Spinal cord (tissue), 10 donors: Measurements from ENCODE around the gene BLOC1S5. TPM values are rescaled to one million over a fixed set of nuclear protein-coding genes. Genes with fewer than 3 reads are reported as not detected.

Source experiments
- DNase-seq, 6 donors: peaks; one replicate each; pipeline versions ENCODE4 v3.0.0 to v3.0.0-alpha.2; 2013 to 2015; ENCODE audit warnings: low spot score in 6 of 6, low read depth in 4 of 6
- H3K27ac ChIP-seq: one replicate; pipeline ENCODE4 v1.5.1; 2013; ENCODE audit warnings: low read depth, low read length, control low read depth
- H3K27me3 ChIP-seq: one replicate; pipeline ENCODE4 v1.6.1; 2013; ENCODE audit warnings: low read length; ENCODE audit not compliant: control insufficient read depth, insufficient read depth
- H3K36me3 ChIP-seq: one replicate; pipeline ENCODE4 v1.6.1; 2013; ENCODE audit warnings: low read length; ENCODE audit not compliant: control insufficient read depth, insufficient read depth
- H3K4me1 ChIP-seq: one replicate; pipeline ENCODE4 v1.6.1; 2013; ENCODE audit warnings: low read length; ENCODE audit not compliant: control insufficient read depth, insufficient read depth
- H3K4me3 ChIP-seq: one replicate; pipeline ENCODE4 v1.5.1; 2013; ENCODE audit warnings: low read depth, low read length, control low read depth
- H3K9me3 ChIP-seq: one replicate; pipeline ENCODE4 v1.6.1; 2013; ENCODE audit warnings: low read length; ENCODE audit not compliant: control insufficient read depth, insufficient read depth
- WGBS: methylation state at CpG from one replicate; pipeline ENCODE4 v1.1.5; 2013; ENCODE audit warnings: missing lambda C conversion rate; ENCODE audit not compliant: insufficient coverage; 5-methylcytosine and 5-hydroxymethylcytosine counted together
- polyA plus RNA-seq, 2 donors: library from polyadenylated mRNA; unstranded; fragments of 120-200 nt; gene quantifications; one replicate each; pipeline ENCODE4 v1.2.1, GENCODE V29; 2013; ENCODE audit not compliant: insufficient read length in 2 of 2
- total RNA-seq, 2 donors: library from RNA; depleted of rRNA in 1 of 2; stranded (reverse); fragments of 120-200 nt in 1 of 2; fragments of >200 nt in 1 of 2; gene quantifications; one replicate each; pipeline versions ENCODE4 v1.2.3 to v1.2.4, GENCODE V29; 2013 to 2014
- donor health status: healthy.

Gene BLOC1S5
- total and polyA plus RNA-seq, 4 donors: 10.1 to 20.9 (median 15.7) TPM

- no peak for DNase-seq
- Histone ChIP-seq H3K4me3 (no peak overlapping the region), H3K36me3 (no peaks in the 10 kb centered on the region), H3K27ac (no peak overlapping the region), H3K27me3 (peaks cover 12% of the 10 kb centered on the region), H3K4me1 (peaks cover 4% of the 10 kb centered on the region), H3K9me3 (no peaks in the 10 kb centered on the region)
- WGBS: 78% methylated on average over 3 of the region's 5 CpGs
Observed at GRCh38 chr6:7974565-7974937, 89.6 kb downstream of the BLOC1S5 start.

GRCh38 chr6:7973584-7973983 lies 90.6 kb downstream of the BLOC1S5 start:
- peaks cover 4% of the 10 kb centered on the region for H3K4me1 ChIP-seq
- H3K4me3 ChIP-seq: no peak overlapping the region
- no peaks in the 10 kb centered on the region for H3K9me3 ChIP-seq
- H3K36me3 ChIP-seq: no peaks in the 10 kb centered on the region
- H3K27ac ChIP-seq: no peak overlapping the region
- WGBS: 93% methylated on average over 2 of the region's 2 CpGs
- peak in 1 of 6 donors; percentile 55 for DNase-seq
- H3K27me3 ChIP-seq: peaks cover 12% of the 10 kb centered on the region

- no peaks in the 10 kb centered on the region for H3K9me3 ChIP-seq
- H3K36me3 ChIP-seq: no peaks in the 10 kb centered on the region
- no CpG with 5 or more reads among the region's 2 CpGs for WGBS
- DNase-seq: no peak
- peaks cover 6% of the 10 kb centered on the region for H3K27me3 ChIP-seq
- H3K4me3 ChIP-seq: no peak overlapping the region
- peaks cover 4% of the 10 kb centered on the region for H3K4me1 ChIP-seq
- H3K27ac ChIP-seq: no peak overlapping the region
Observed at GRCh38 chr6:7971499-7971898, 92.7 kb downstream of the BLOC1S5 start.

GRCh38 chr6:7970616-7971015 lies 93.6 kb downstream of the BLOC1S5 start:
- no peak overlapping the region for H3K4me3 ChIP-seq

More at GRCh38 chr6:7970616-7971015, 93.6 kb downstream of the BLOC1S5 start:
- DNase-seq: no peak
- 87% methylated on average over 3 of the region's 3 CpGs for WGBS
- no peaks in the 10 kb centered on the region for H3K36me3 ChIP-seq
- no peaks in the 10 kb centered on the region for H3K9me3 ChIP-seq
- peaks cover 4% of the 10 kb centered on the region for H3K4me1 ChIP-seq
- H3K27ac ChIP-seq: no peak overlapping the region
- no peaks in the 10 kb centered on the region for H3K27me3 ChIP-seq

Other genes starting within 250 kb of the BLOC1S5 start
- gene TXNDC5, start 153.6 kb downstream of the BLOC1S5 start, total RNA-seq: 100 to 1,000 TPM; 110 to 181 TPM
- gene TXNDC5, start 153.6 kb downstream of the BLOC1S5 start, polyA plus RNA-seq: 10 to 100 TPM; 46.4 to 55.8 TPM
- 10 to 100 TPM; 38.2 to 51.5 TPM for gene EEF1E1, start 38.2 kb upstream of the BLOC1S5 start, total RNA-seq
- gene EEF1E1, start 38.2 kb upstream of the BLOC1S5 start, polyA plus RNA-seq: 10 to 100 TPM; 56.8 to 66.7 TPM